Fibroblast of lung (primary cell): ENCODE measurements around the gene FAM98C. TPM values are rescaled to one million over a fixed set of nuclear protein-coding genes. Genes with fewer than 3 reads are reported as not detected.

Experiments
- DNase-seq, 2 donors: peaks; one replicate each; pipeline versions ENCODE4 v3.0.0 to v3.0.0-alpha.2; 2010; ENCODE audit warnings: low read depth in 2 of 2
- H2AFZ ChIP-seq: 2 replicates; pipeline ENCODE4 v1.5.1; 2012; ENCODE audit warnings: low read length, control low read depth, inconsistent platforms
- H3K27ac ChIP-seq: 2 replicates; pipeline ENCODE4 v1.5.1; 2011; ENCODE audit warnings: low read length, control low read depth; ENCODE audit not compliant: insufficient read depth
- H3K27me3 ChIP-seq: 2 replicates; pipeline ENCODE4 v1.5.1; 2011; ENCODE audit warnings: mild to moderate bottlenecking, low read length; ENCODE audit not compliant: control insufficient read depth, insufficient read depth
- H3K36me3 ChIP-seq: 2 replicates; pipeline ENCODE4 v1.5.1; 2011; ENCODE audit warnings: low read length; ENCODE audit not compliant: control insufficient read depth, insufficient read depth
- H3K4me1 ChIP-seq: 2 replicates; pipeline ENCODE4 v1.5.1; 2011; ENCODE audit warnings: low read length; ENCODE audit not compliant: control insufficient read depth, insufficient read depth; ENCODE audit errors: extremely low read depth
- H3K4me2 ChIP-seq: 2 replicates; pipeline ENCODE4 v1.5.1; 2011; ENCODE audit warnings: low read length, control low read depth; ENCODE audit not compliant: insufficient read depth; ENCODE audit errors: extremely low read depth
- H3K4me3 ChIP-seq, 4 experiments: fragments of 200-600 bp in 1 of 4; sonication (generic) in 1 of 4; replicated peaks in 1 of 4; 2 replicates each; pipeline ENCODE4 v1.5.1; 2011 to 2016; ENCODE audit warnings: low read length in 4 of 4, low read depth in 3 of 4, mild to moderate bottlenecking in 3 of 4, control low read depth in 2 of 4, inconsistent platforms in 1 of 4, mixed read lengths in 1 of 4; ENCODE audit not compliant: insufficient read depth in 1 of 4; ENCODE audit errors: control extremely low read depth in 1 of 4
- H3K79me2 ChIP-seq: 2 replicates; pipeline ENCODE4 v1.5.1; 2012; ENCODE audit warnings: mild to moderate bottlenecking, low read length, inconsistent platforms; ENCODE audit not compliant: control insufficient read depth, insufficient read depth
- H3K9ac ChIP-seq: 2 replicates; pipeline ENCODE4 v1.5.1; 2011; ENCODE audit warnings: mild to moderate bottlenecking, low read length, control low read depth; ENCODE audit not compliant: insufficient read depth
- H3K9me3 ChIP-seq: 2 replicates; pipeline ENCODE4 v1.5.1; 2012; ENCODE audit warnings: low read depth, low read length; ENCODE audit not compliant: control insufficient read depth, insufficient read depth
- H4K20me1 ChIP-seq: 2 replicates; pipeline ENCODE4 v1.5.1; 2011; ENCODE audit warnings: low read length; ENCODE audit not compliant: control insufficient read depth, insufficient read depth; ENCODE audit errors: extremely low read depth
- CTCF ChIP-seq, 2 donors: IDR thresholded peaks in 1 of 2; conservative IDR thresholded peaks in 1 of 2; 1 replicate in 1 of 2; 2 replicates in 1 of 2; pipeline ENCODE4 v1.5.1; 2011 to 2012; ENCODE audit warnings: low read length in 2 of 2, control low read depth in 1 of 2, inconsistent platforms in 1 of 2, low read depth in 1 of 2, mild to moderate bottlenecking in 1 of 2
- EZH2 ChIP-seq: IDR thresholded peaks from 2 replicates; pipeline ENCODE4 v1.5.1; 2012; ENCODE audit warnings: low read length, control low read depth, mild to moderate bottlenecking; ENCODE audit errors: missing control alignments
- polyA plus RNA-seq, 2 donors: library from polyadenylated mRNA; depleted of rRNA in 1 of 2; stranded (reverse) in 1 of 2; unstranded in 1 of 2; fragments of >200 nt; gene quantifications; 2 replicates each; pipeline ENCODE4 v1.2.1, GENCODE V29; 2011 to 2012; ENCODE audit warnings: missing spikeins in 1 of 2
- total RNA-seq: library from RNA; depleted of rRNA; stranded (reverse); fragments of >200 nt; gene quantifications from 2 replicates; pipeline ENCODE4 v1.2.1, GENCODE V29; 2014

The FAM98C gene
- total and polyA plus RNA-seq, 2 donors (not counting 1 experiment from before 2014, with no cell fraction given): 4.5 to 10.6 TPM

- Histone ChIP-seq H3K36me3 (peaks cover 11% of the 10 kb centered on the region), H3K4me2 (peak overlapping the region; percentile 44), H3K79me2 (peaks cover 14% of the 10 kb centered on the region), H4K20me1 (no peaks in the 10 kb centered on the region), H3K27me3 (no peaks in the 10 kb centered on the region), H3K27ac (peak overlapping the region; percentile 34), H3K4me3 (peak overlapping the region; percentile 3 to 88 (median 70)), H3K9ac (no peak overlapping the region), H2AFZ (no peak overlapping the region), H3K4me1 (peaks cover 9% of the 10 kb centered on the region), H3K9me3 (no peaks in the 10 kb centered on the region)
- DNase-seq: peak in 1 of 2 donors; percentile 20
- TF ChIP-seq EZH2: no peak
- no peak for TF ChIP-seq CTCF (conservative IDR thresholded peaks at IDR 0.05 in 1 of 2, IDR thresholded peaks at IDR 0.05 in 1 of 2; ENCODE audit: low read depth in 1 of 2, low read length in 2 of 2)
Observed at GRCh38 chr19:38386971-38387549, 15.8 kb upstream of the FAM98C start.

GRCh38 chr19:38387550-38388348, 15.1 kb upstream of the FAM98C start, which contains the start of gene GGN:
GGN (minus strand) TSS chr19:38388034; CDS start chr19:38387261, 773 bp downstream.
- peak; percentile 91 to 95 for DNase-seq
- Histone ChIP-seq H3K9me3 (no peaks in the 10 kb centered on the region), H2AFZ (peak within 1 kb of the TSS; percentile 74), H3K27ac (peak within 1 kb of the TSS; percentile 94), H3K9ac (peak within 1 kb of the TSS; percentile 88), H4K20me1 (no peaks in the 10 kb centered on the region), H3K4me3 (peak within 1 kb of the TSS; percentile 86 to 97 (median 92)), H3K4me1 (peaks cover 11% of the 10 kb centered on the region), H3K4me2 (peak within 1 kb of the TSS; percentile 99), H3K36me3 (peaks cover 13% of the 10 kb centered on the region), H3K79me2 (peaks cover 14% of the 10 kb centered on the region), H3K27me3 (no peaks in the 10 kb centered on the region)
- TF ChIP-seq EZH2 (no peak), CTCF (conservative IDR thresholded peaks at IDR 0.05 in 1 of 2, IDR thresholded peaks at IDR 0.05 in 1 of 2; ENCODE audit: low read depth in 1 of 2, low read length in 2 of 2) (no peak)

- no peaks in the 10 kb centered on the region for H3K27me3 ChIP-seq
- H3K4me1 ChIP-seq: peaks cover 14% of the 10 kb centered on the region
- H3K27ac ChIP-seq: peak within 1 kb of the TSS; percentile 94
- TF ChIP-seq CTCF (conservative IDR thresholded peaks at IDR 0.05 in 1 of 2, IDR thresholded peaks at IDR 0.05 in 1 of 2; ENCODE audit: low read depth in 1 of 2, low read length in 2 of 2): no peak
- no peak for TF ChIP-seq EZH2
- peaks cover 11% of the 10 kb centered on the region for H3K36me3 ChIP-seq
- no peaks in the 10 kb centered on the region for H4K20me1 ChIP-seq
- H2AFZ ChIP-seq: peak within 1 kb of the TSS; percentile 74
- no peaks in the 10 kb centered on the region for H3K9me3 ChIP-seq
- DNase-seq: peak; percentile 70 to 79
- peak within 1 kb of the TSS; percentile 99 for H3K4me2 ChIP-seq
- H3K79me2 ChIP-seq: peaks cover 14% of the 10 kb centered on the region
- peak within 1 kb of the TSS; percentile 88 for H3K9ac ChIP-seq
- peak within 1 kb of the TSS; percentile 86 to 97 (median 92) for H3K4me3 ChIP-seq
Observed at GRCh38 chr19:38388349-38389100, 14.4 kb upstream of the FAM98C start, which contains the start of gene SPRED3. SPRED3 (plus strand) TSS chr19:38388697; CDS start chr19:38390303, 1,606 bp downstream.
